ENCODE data around the gene BICDL2. TPM values are rescaled to one million over a fixed set of nuclear protein-coding genes. Genes with fewer than 3 reads are reported as not detected.

The BICDL2 gene, protein sequence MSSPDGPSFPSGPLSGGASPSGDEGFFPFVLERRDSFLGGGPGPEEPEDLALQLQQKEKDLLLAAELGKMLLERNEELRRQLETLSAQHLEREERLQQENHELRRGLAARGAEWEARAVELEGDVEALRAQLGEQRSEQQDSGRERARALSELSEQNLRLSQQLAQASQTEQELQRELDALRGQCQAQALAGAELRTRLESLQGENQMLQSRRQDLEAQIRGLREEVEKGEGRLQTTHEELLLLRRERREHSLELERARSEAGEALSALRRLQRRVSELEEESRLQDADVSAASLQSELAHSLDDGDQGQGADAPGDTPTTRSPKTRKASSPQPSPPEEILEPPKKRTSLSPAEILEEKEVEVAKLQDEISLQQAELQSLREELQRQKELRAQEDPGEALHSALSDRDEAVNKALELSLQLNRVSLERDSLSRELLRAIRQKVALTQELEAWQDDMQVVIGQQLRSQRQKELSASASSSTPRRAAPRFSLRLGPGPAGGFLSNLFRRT
- total RNA-seq: 18.6 and 24.9 TPM in 2 replicates

DNA sequence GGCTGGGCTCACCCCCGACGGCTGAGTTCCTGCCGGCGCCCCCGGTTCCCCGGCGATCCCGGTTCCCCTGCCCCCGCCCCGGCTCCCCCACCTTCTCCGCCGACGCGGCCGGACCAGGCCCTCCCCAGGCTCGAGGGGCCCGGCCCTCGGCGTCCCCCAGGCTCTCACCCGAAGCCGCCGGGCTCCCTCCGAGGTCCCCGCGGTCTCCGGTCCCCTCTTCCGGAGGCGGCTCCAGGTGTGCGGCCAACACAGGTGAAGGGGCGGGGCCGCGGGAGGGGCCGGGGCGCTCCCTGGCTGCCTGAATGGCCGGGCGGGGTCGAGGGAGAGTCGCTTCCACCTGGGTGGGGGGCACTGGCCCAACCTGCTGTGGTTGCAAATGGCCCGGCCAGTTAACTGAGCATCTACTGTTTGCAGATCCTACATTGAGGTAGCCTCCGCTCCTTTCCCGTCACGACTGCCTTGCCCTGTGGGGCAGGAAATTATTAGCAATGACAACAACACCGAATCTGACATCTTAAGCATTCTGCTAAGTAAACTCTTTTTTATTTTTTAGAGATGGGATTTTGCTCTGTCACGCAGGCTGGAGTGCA lies at the start of gene BICDL2:
Gene BICDL2, minus strand, starts transcription at position 219 of the 590 bp plus-strand sequence. CDS start 1,448 bp downstream, outside the sequence.

DNA sequence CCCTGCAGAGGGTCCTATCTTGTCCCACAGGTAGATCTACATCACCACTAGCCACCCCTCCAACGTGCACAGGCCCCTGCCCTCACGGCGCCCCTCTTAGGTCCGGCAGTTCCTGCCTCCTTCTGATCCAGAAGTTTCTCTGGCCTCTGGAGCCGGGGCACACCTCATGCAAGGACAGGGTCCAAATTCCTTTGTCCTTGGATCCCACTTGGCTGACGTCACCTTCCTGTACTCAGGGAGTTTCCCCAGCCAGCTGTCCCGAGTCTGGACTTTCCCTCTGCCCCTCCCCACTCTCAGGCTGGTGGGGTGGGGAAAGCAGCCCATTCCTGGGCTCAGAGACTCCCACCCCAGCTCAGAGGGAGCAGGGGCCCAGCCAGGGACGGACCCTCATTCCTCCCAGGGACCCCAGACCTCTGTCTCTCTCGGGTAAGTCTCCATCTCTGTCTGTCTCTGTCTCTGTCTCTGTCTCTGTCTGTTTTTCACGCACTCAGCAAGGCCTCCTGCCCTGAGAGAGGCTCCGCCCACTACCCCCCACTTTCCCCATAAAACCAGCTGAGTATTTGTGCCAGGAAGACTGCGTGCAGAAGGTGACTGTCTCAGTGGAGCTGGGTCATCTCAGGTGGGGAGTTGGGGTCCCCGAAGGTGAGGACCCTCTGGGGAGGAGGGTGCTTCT lies 28.5 kb upstream of the BICDL2 start, which contains the start of gene IL32:
Gene IL32, plus strand, starts transcription at position 572 of the 673 bp plus-strand sequence. CDS start 172 bp downstream, outside the sequence.

DNA sequence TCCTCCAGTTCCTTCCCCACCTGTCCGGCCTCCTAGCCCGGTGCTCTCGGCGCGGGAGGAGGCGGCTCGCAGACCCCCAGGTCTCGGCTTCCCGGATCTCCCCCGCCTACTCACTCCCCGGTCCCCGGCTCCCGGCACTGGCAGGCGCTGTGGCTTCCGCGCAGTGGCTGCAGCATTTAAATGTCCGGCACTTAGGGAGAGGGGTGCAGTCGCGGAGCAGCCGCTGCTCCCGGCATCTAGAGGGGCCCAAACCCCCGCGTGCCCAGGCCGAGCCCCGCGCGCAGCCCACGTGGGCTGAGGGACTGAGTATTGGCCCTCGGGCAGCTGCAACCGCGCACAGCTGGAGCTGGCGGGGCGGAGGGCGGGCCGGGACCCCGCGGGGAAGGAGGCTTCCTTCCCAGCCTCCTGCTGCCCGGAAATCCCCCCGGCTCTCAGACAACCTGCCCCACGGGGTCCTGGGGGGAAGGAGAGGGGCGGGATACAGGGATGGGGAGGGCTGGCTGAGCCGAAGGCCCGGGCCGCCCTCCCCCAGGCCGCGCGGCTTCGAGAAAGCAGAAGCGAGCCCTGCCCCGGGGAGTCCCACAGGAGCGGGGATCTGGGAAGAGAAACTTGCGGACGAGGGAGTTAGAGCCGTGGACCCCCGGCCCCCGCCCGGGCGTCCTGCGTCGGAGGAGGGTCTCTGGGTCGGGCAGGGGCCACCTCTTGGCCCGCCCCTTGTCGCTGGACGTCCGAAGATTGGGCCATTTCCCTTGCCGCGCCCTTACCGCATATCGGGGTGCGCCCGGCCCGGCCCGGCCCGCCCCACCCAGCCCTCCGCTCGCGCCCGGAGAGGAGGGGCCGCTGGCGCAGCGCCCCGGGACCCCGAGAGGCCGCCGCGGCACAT lies 9.3 kb upstream of the BICDL2 start, which contains the start of gene MMP25:
Gene MMP25, plus strand, starts transcription at position 804 of the 883 bp plus-strand sequence. CDS start 357 bp downstream, outside the sequence.

DNA sequence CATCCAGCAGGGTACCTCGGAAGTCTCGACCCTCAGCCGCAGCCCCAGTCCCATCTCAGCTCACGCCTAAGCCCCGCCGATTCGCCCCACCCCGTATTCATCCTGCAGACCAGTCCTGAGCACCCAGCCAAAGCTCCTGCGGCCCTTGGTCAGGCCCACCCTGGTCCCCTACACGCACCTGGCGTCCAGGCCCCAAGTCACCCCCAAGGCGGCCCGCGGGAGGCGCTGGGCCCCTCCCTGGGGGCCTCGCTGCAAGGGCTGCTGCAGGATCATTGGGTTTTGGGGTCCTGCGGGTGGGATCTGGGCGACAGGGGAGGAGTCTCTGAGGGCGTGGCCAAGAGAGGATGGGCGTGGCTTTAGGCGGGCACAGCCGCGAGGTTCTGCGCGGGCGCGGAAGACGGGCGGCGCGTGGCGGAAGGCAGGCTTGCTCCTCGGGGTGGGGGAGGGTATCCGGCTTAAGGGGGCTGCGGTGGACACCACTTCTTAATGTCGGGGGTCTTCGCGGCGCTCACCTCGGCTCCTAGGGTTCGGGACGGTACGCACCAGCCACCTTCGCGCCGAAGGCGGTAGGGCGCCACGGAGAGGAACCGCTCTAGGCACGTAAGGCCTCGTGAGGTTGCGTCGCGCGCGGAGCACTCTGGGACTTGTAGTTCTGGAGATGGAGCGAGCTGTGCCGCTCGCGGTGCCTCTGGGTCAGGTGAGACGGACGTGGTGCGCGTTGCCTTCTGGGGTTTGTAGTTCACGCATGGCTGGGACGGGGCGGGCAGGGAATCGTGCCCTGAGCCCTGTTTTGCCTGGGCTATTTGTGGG lies 12.9 kb downstream of the BICDL2 start, which contains the start of the genes HCFC1R1 and THOC6:
Gene HCFC1R1, minus strand, starts transcription at position 274 of the 810 bp plus-strand sequence. Its CDS starts 1 bp downstream, at position 273.
Gene THOC6, plus strand, starts transcription at position 367 of the 810 bp plus-strand sequence. Its CDS starts 292 bp downstream, at position 659.

DNA sequence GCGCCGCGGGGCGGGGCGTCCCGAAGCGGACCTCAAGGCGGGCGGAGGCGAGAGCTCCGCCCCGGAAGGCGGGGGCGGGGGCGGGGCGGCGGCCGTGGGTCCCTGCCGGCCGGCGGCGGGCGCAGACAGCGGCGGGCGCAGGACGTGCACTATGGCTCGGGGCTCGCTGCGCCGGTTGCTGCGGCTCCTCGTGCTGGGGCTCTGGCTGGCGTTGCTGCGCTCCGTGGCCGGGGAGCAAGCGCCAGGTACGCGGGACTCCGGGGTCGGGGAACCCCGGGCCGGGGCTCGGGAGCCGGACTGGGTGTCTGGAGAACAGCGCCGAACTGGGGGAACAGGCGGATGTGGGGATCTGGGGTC lies 16.5 kb downstream of the BICDL2 start, which contains the start of gene TNFRSF12A:
Gene TNFRSF12A, plus strand, starts transcription at position 122 of the 357 bp plus-strand sequence. Its CDS starts 30 bp downstream, at position 152.

DNA sequence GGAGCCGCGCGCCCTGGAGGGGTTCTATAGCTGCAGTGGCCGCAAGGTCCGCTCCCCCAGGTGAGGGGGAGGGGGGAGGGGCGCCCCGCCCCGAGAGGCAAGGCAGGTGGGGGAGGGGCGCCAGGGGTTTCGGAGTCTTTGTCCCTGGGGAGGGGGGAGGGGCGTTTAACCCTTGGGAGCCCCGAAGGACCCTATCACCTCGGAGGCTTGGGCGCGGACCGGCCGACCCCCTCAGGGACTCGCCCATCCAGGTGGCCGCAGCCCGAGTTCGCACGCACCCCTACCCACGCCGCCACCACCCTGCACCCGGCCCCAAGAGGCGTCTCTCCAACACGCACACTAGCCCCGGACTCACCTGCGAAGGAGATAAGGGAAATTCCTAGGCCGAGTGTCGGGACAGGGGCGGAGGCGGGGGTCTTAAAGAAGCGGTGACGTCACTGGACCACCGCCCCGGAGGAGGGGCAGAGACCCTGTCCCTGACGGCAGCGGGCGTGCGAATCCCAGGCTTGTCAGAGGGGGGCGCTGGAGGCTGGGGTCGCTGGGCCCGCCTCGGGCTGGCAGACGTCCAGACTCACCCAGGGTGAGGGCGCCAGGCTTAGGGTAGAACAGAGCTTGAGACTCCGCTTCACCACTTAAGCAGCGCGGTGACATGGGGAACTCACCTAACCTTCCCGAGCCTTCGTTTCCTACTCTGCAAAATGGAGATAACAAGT lies 18.8 kb downstream of the BICDL2 start, which contains the start of gene CLDN6:
Gene CLDN6, minus strand, starts transcription at position 390 of the 713 bp plus-strand sequence. CDS start 2,162 bp downstream, outside the sequence.

DNA sequence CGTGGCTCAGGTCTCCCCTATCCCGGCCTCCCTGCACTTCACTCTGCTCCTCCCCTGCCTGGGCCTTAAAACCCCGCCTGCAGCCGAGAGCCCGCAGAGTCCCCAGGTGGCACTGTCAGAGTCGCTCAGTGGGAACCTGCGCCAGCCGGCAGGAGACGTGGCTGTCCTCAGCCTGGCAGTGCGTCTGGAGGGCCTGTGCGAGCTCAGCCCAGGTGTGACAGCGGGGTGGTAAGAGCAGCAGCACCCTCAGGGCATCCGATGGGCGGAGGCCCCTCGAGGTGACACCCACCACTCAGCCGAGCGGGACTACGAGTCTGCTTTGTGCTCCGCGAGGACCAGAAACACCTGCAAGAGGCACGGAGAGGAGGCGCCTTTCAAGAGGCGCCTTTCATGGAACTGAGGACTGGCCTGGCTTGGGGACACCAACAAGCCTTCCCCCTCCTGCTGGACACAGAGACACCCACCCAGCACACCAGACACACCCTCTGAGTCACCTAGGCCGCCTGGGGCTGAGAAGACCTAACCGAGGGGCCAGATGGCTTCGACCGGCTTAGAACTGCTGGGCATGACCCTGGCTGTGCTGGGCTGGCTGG lies 23.8 kb downstream of the BICDL2 start, which contains the start of gene CLDN9:
Gene CLDN9, plus strand, starts transcription at position 96 of the 593 bp plus-strand sequence. Its CDS starts 440 bp downstream, at position 536.

DNA sequence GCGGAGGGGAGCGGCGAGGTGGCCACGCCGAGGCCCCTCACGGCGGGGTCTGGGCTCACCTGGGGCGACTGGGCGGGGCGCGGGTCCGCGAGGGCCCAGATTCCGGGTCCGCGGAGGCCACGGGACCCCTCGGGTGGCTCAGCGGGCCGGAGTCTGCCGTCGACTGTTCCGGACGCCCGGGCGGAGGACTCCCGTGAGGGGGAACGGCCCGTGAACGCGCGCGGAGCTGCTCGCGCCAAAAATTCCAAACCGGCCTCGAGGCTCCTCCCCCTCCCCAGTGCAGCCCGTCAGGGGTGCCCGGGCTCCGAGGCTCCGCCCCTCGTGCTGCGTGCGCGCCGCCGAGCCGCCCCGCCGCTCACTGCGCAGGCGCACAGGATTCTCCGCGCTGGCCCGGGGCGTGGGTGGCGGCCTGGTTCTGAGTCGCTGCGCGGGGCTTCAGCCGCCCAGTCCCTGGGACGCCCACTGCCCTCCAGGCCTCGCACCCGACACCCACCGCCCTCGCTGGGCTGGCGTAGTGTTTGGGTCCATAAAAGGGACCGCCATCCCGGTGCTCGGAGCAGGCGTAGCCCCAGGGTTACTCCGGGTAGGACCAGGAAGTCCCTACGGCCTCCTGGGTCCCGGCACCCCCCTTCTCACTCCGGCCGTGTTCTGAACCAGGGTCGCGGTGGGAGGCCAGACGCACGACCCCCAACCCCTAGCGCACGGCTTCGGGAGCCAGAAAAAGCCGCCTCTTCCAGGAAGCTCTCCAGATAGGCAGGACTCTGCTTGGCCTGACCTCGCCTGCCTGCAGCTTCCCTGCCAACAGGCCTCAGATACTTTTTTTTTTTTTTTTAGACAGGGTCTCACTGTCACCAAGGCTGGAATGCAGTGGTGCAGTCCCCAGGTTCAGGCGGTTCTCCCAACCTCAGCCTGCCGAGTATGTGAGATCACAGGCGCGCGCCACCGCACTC lies 56.2 kb downstream of the BICDL2 start, which contains the start of gene PKMYT1:
Gene PKMYT1, minus strand, starts transcription at position 220 of the 950 bp plus-strand sequence. CDS start 789 bp downstream, outside the sequence.

Other genes starting within 250 kb of the BICDL2 start
- not detected in 2 replicates for gene PRSS33, start 249.4 kb downstream of the BICDL2 start, total RNA-seq
- not detected in 2 replicates for gene PRSS41, start 238.5 kb downstream of the BICDL2 start, total RNA-seq
- gene PRSS21, start 219.7 kb downstream of the BICDL2 start, total RNA-seq: 3.4 and 7.5 TPM in 2 replicates
- gene ZG16B, start 206.6 kb downstream of the BICDL2 start, total RNA-seq: 3.0 and 3.2 TPM in 2 replicates
- gene PRSS22, start 178.8 kb downstream of the BICDL2 start, total RNA-seq: 21.6 and 23.4 TPM in 2 replicates
- gene FLYWCH2, start 153.7 kb downstream of the BICDL2 start, total RNA-seq: 74.3 and 115 TPM in 2 replicates
- 38.6 and 46.0 TPM in 2 replicates for gene FLYWCH1, start 125.0 kb downstream of the BICDL2 start, total RNA-seq
- gene KREMEN2, start 72.7 kb downstream of the BICDL2 start, total RNA-seq: 22.7 and 23.4 TPM in 2 replicates
- gene PAQR4, start 67.6 kb downstream of the BICDL2 start, total RNA-seq: 20.6 and 27.6 TPM in 2 replicates
- 52.6 and 82.7 TPM in 2 replicates for gene PKMYT1, start 56.5 kb downstream of the BICDL2 start, total RNA-seq
- 0.49 TPM in 1 of 2 replicates, not detected in the other for gene CLDN9, start 24.0 kb downstream of the BICDL2 start, total RNA-seq
- gene CLDN6, start 18.8 kb downstream of the BICDL2 start, total RNA-seq: 0.63 and 0.70 TPM in 2 replicates
- gene TNFRSF12A, start 16.6 kb downstream of the BICDL2 start, total RNA-seq: 298 and 319 TPM in 2 replicates
- gene HCFC1R1, start 13.0 kb downstream of the BICDL2 start, total RNA-seq: 27.3 and 35.7 TPM in 2 replicates
- 35.3 and 36.5 TPM in 2 replicates for gene THOC6, start 12.9 kb downstream of the BICDL2 start, total RNA-seq
- 0.46 and 0.56 TPM in 2 replicates for gene MMP25, start 9.6 kb upstream of the BICDL2 start, total RNA-seq
- 10.1 and 10.9 TPM in 2 replicates for gene IL32, start 28.7 kb upstream of the BICDL2 start, total RNA-seq
- not detected in 2 replicates for gene ZSCAN10, start 62.4 kb upstream of the BICDL2 start, total RNA-seq
- 18.0 and 20.3 TPM in 2 replicates for gene ZNF205, start 75.6 kb upstream of the BICDL2 start, total RNA-seq
- gene ZNF213, start 98.1 kb upstream of the BICDL2 start, total RNA-seq: 4.9 and 9.0 TPM in 2 replicates
- 0.78 TPM in 1 of 2 replicates, not detected in the other for gene OR1F1, start 151.3 kb upstream of the BICDL2 start, total RNA-seq
- gene ZNF200, start 198.2 kb upstream of the BICDL2 start, total RNA-seq: 5.0 and 5.7 TPM in 2 replicates
- gene MEFV, start 219.7 kb upstream of the BICDL2 start, total RNA-seq: under 0.01 TPM in 1 of 2 replicates, not detected in the other
- 31.0 and 34.0 TPM in 2 replicates for gene ZNF263, start 246.5 kb upstream of the BICDL2 start, total RNA-seq

Measured in airway epithelial cell (primary cell).